Brain microvascular endothelial cell (primary cell): ENCODE measurements around the gene PSMD6.

Source experiments
- DNase-seq: peaks from one replicate; pipeline ENCODE4 v3.0.0-alpha.2; 2020
- H3K27ac ChIP-seq: fragments of 250-450 bp; sonication (Bioruptor Pico); 2 replicates; pipeline ENCODE4 v1.5.1; 2020; ENCODE audit warnings: mild to moderate bottlenecking, moderate library complexity
- H3K27me3 ChIP-seq: fragments of 250-450 bp; sonication (Bioruptor Pico); replicated peaks from 2 replicates; pipeline ENCODE4 v1.5.1; 2020; ENCODE audit warnings: mild to moderate bottlenecking
- H3K36me3 ChIP-seq: fragments of 250-450 bp; sonication (Bioruptor Pico); replicated peaks from 2 replicates; pipeline ENCODE4 v1.5.1; 2020; ENCODE audit warnings: mild to moderate bottlenecking
- H3K4me3 ChIP-seq: 2 replicates; pipeline ENCODE4 v1.5.1; 2011; ENCODE audit warnings: low read depth, mild to moderate bottlenecking, control low read depth, low read length, moderate library complexity
- CTCF ChIP-seq: IDR thresholded peaks from 2 replicates; pipeline ENCODE4 v1.5.1; 2011; ENCODE audit warnings: low read depth, mild to moderate bottlenecking, moderate library complexity, low read length, control low read depth, inconsistent platforms; ENCODE audit errors: missing control alignments
- in situ Hi-C: cut with HindIII; loops from 2 replicates; pipeline ENCODE4 v1.10.0; 2017; ENCODE audit warnings: low sequenced_read_pairs, low pct_ligation_motif_present

Gene PSMD6

DNA sequence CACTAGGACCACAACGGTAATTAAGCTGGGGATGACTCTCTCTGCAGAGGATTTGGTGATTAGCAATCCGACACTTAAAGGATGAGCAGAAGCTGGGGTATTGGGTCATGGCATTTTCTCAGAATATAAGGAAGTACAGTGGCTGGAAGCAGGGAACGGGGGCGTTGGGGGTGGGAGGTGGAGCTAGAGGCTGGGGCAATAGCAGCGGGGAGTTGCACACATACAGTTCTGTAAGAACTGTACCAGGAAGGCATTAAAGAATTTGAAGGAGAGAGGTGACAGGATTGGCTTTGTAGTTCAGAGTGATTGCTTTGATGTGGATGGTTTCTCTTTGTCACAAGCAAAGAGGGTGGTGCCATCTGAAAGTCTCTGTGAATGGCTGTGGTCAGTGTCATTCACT lies 28.2 kb downstream of the PSMD6 start:
- TF ChIP-seq CTCF: no peak
- in situ Hi-C loops: no loop called here
- Histone ChIP-seq H3K36me3 (peaks cover 42% of the 10 kb centered on the region), H3K4me3 (no peak overlapping the region), H3K27ac (no peak overlapping the region), H3K27me3 (no peaks in the 10 kb centered on the region)
- DNase-seq: no peak

GRCh38 chr3:63993653-63994079 lies 29.6 kb downstream of the PSMD6 start:
- Histone ChIP-seq H3K36me3 (peaks cover 40% of the 10 kb centered on the region), H3K27me3 (no peaks in the 10 kb centered on the region), H3K27ac (no peak overlapping the region), H3K4me3 (no peak overlapping the region)
- in situ Hi-C loops: no loop called here
- peak; percentile 99 for TF ChIP-seq CTCF
- DNase-seq: peak; percentile 63

GRCh38 chr3:63992516-63993209 lies 30.6 kb downstream of the PSMD6 start:
- Histone ChIP-seq H3K27ac (no peak overlapping the region), H3K27me3 (no peaks in the 10 kb centered on the region), H3K4me3 (no peak overlapping the region), H3K36me3 (peaks cover 42% of the 10 kb centered on the region)
- TF ChIP-seq CTCF: no peak
- no peak for DNase-seq
- in situ Hi-C loops: no loop called here

DNA sequence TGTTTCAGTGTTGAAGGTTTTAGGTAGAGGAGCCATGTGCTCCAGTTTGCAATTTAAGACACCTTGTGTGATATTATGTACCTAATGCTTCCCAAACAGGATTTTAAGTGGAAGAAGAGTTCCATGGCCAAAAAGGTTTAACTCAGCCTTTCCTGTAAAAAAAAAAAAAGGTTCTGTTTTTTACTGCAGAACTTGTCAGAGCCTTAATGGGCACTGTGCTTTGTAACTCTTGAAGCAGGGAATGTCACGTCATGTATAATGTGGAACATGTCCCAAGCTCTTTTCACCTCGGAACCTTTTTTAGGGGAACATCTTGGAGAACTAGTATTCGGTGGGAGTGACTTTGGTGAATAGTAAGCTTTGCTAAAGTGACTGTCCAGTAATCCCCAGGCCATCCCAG lies 31.6 kb downstream of the PSMD6 start:
- no peaks in the 10 kb centered on the region for H3K27me3 ChIP-seq
- no peak overlapping the region for H3K4me3 ChIP-seq
- H3K36me3 ChIP-seq: peaks cover 39% of the 10 kb centered on the region
- TF ChIP-seq CTCF: no peak
- DNase-seq: no peak
- no peak overlapping the region for H3K27ac ChIP-seq
- in situ Hi-C loops: no loop called here

GRCh38 chr3:63990733-63991132 lies 32.6 kb downstream of the PSMD6 start:
- Histone ChIP-seq H3K27me3 (no peaks in the 10 kb centered on the region), H3K4me3 (no peak overlapping the region), H3K36me3 (peaks cover 32% of the 10 kb centered on the region), H3K27ac (no peak overlapping the region)
- DNase-seq: no peak
- in situ Hi-C loops: no loop called here
- TF ChIP-seq CTCF: no peak

GRCh38 chr3:63990204-63990603 lies 33.1 kb downstream of the PSMD6 start:
- Histone ChIP-seq H3K36me3 (peaks cover 28% of the 10 kb centered on the region), H3K27me3 (no peaks in the 10 kb centered on the region), H3K4me3 (no peak overlapping the region), H3K27ac (no peak overlapping the region)
- TF ChIP-seq CTCF: no peak
- in situ Hi-C loops: no loop called here
- DNase-seq: no peak
